Left ventricle myocardium superior (tissue), 1 donor: Measurements from ENCODE around the gene EIF4G1. TPM values are rescaled to one million over a fixed set of nuclear protein-coding genes. Genes with fewer than 3 reads are reported as not detected.
A peak's percentile ranks its signal among the peaks of the same experiment; 100 is the strongest.

Experiments
- ATAC-seq: fragments of 200-7000 bp; cut with Tn5 transposase; one replicate; pipeline ENCODE4 v1.9.1; 2020; ENCODE audit warnings: mild to moderate bottlenecking, moderate library complexity
- DNase-seq: peaks from one replicate; pipeline ENCODE4 v3.0.0-alpha.2; 2020
- intact Hi-C: fragments of 100-400 bp; cut with micrococcal nuclease; formaldehyde crosslinking; loops from one replicate; pipeline ENCODE4 v1.11.0; 2022
- total RNA-seq: library from RNA; stranded (reverse); fragmentation: NEBNext Ultra II Directional; extraction: Animal tissue kit (Norgen Biotek cat#: 25700); gene quantifications from one replicate; pipeline ENCODE4 v1.2.1, GENCODE V29; 2021
- donor health status: DM: no; HTN: yes; CAD: no; lungs with severe emphysema.

The EIF4G1 gene
- total RNA-seq, 1 donor from 2014 or later = 250 TPM

- ATAC-seq = no peak
- no peak for DNase-seq
- intact Hi-C loops = no loop called here
These were observed 33.1 kb downstream of the EIF4G1 start for GRCh38 chr3:184347321-184348056.

- ATAC-seq = no peak
- DNase-seq = no peak
- intact Hi-C loops = no loop called here
These were observed 33.6 kb downstream of the EIF4G1 start for GRCh38 chr3:184348057-184348382.

- intact Hi-C loops = no loop called here
- no peak for DNase-seq
- no peak for ATAC-seq
These were observed 35.4 kb downstream of the EIF4G1 start for GRCh38 chr3:184349563-184350470.

GRCh38 chr3:184350618-184351017, 36.2 kb downstream of the EIF4G1 start:
- DNase-seq (no peak), ATAC-seq (no peak)
- intact Hi-C loops = no loop called here

- DNase-seq (peak; percentile 15), ATAC-seq (no peak)
- intact Hi-C loops = no loop called here
These were observed 37.2 kb downstream of the EIF4G1 start for GRCh38 chr3:184351511-184352148.

GRCh38 chr3:184352149-184352785, 37.9 kb downstream of the EIF4G1 start:
- ATAC-seq = no peak
- intact Hi-C loops = no loop called here
- peak; percentile 26 for DNase-seq

- ATAC-seq = no peak
- intact Hi-C loops = no loop called here
- DNase-seq = peak; percentile 25
These were observed 38.6 kb downstream of the EIF4G1 start for GRCh38 chr3:184352897-184353545.

- DNase-seq (peak; percentile 26), ATAC-seq (no peak)
- intact Hi-C loops = no loop called here
These were observed 39.1 kb downstream of the EIF4G1 start for GRCh38 chr3:184353546-184353941.

- DNase-seq (peak; percentile 75), ATAC-seq (peak; percentile 41)
- intact Hi-C loops = no loop called here
These were observed 39.8 kb downstream of the EIF4G1 start for GRCh38 chr3:184354121-184354728.

GRCh38 chr3:184354754-184355153, 40.3 kb downstream of the EIF4G1 start:
- ATAC-seq (no peak), DNase-seq (no peak)
- intact Hi-C loops = no loop called here

GRCh38 chr3:184355261-184356040, 41.0 kb downstream of the EIF4G1 start:
- intact Hi-C loops = no loop called here
- peak; percentile 18 for DNase-seq
- ATAC-seq = no peak

GRCh38 chr3:184357248-184358123, 43.1 kb downstream of the EIF4G1 start:
- intact Hi-C loops = no loop called here
- ATAC-seq (no peak), DNase-seq (no peak)

GRCh38 chr3:184358124-184358767, 43.8 kb downstream of the EIF4G1 start:
- intact Hi-C loops = no loop called here
- ATAC-seq = no peak

GRCh38 chr3:184358921-184359350, 44.5 kb downstream of the EIF4G1 start:
- intact Hi-C loops = no loop called here
- DNase-seq = peak; percentile 28
- no peak for ATAC-seq

More at GRCh38 chr3:184358124-184358767, 43.8 kb downstream of the EIF4G1 start:
- no peak for DNase-seq

GRCh38 chr3:184359610-184360009, 45.2 kb downstream of the EIF4G1 start:
- ATAC-seq = no peak

More at GRCh38 chr3:184359610-184360009, 45.2 kb downstream of the EIF4G1 start:
- no peak for DNase-seq
- intact Hi-C loops = no loop called here
